ENCODE data around the gene PARD3. TPM values are rescaled to one million over a fixed set of nuclear protein-coding genes. Genes with fewer than 3 reads are reported as not detected.

The PARD3 gene
- polyA plus RNA-seq, 1 donor from 2014 or later, result 12.4 TPM

GRCh38 chr10:34759161-34759836 lies 55.8 kb downstream of the PARD3 start:
- H3K9me2 ChIP-seq (ENCODE audit: insufficient read depth, low read length), result no peaks in the 10 kb centered on the region
- no peaks in the 10 kb centered on the region for H4K20me1 ChIP-seq (ENCODE audit: insufficient read depth)
- TF ChIP-seq SMC3 (conservative IDR thresholded peaks at IDR 0.05; ENCODE audit: poor library complexity) (no peak), REST (IDR thresholded peaks at IDR 0.05; ENCODE audit: borderline replicate concordance) (no peak), RAD21 (conservative IDR thresholded peaks at IDR 0.05) (no peak), EP300 (conservative IDR thresholded peaks at IDR 0.05; ENCODE audit: poor library complexity, severe bottlenecking) (no peak), MXI1 (conservative IDR thresholded peaks at IDR 0.05; ENCODE audit: poor library complexity, severe bottlenecking) (no peak), TAF1 (IDR thresholded peaks at IDR 0.05; ENCODE audit: low read depth) (no peak), CTCF (IDR thresholded peaks at IDR 0.05; ENCODE audit: poor library complexity, severe bottlenecking) (no peak), POLR2AphosphoS5 (IDR thresholded peaks at IDR 0.05) (no peak), EZH2 (IDR thresholded peaks at IDR 0.05; ENCODE audit: borderline replicate concordance, insufficient read depth, low read length, poor library complexity, severe bottlenecking) (no peak)
- H3K9me3 ChIP-seq (ENCODE audit: low read length), result no peaks in the 10 kb centered on the region
- no peak overlapping the region for H3K4me3 ChIP-seq (ENCODE audit: low read length)
- H2AFZ ChIP-seq (ENCODE audit: low read depth, low read length), result no peak overlapping the region
- no peaks in the 10 kb centered on the region for H3F3A ChIP-seq (ENCODE audit: insufficient read depth, low read length, poor library complexity, severe bottlenecking)
- H3K36me3 ChIP-seq (ENCODE audit: insufficient read depth, low read length), result no peaks in the 10 kb centered on the region
- no peak overlapping the region for H3K27ac ChIP-seq (ENCODE audit: low read length)
- H3K27me3 ChIP-seq (ENCODE audit: insufficient read depth, low read depth, low read length), result no peaks in the 10 kb centered on the region
- no peak overlapping the region for H3K4me2 ChIP-seq (ENCODE audit: low read length)
- peaks cover 21% of the 10 kb centered on the region for H3K79me2 ChIP-seq (replicated peaks; ENCODE audit: insufficient read depth, low read length)
- H3K9ac ChIP-seq (ENCODE audit: low read length), result no peak overlapping the region

GRCh38 chr10:34758447-34758996 lies 56.6 kb downstream of the PARD3 start:
- H3F3A ChIP-seq (ENCODE audit: insufficient read depth, low read length, poor library complexity, severe bottlenecking), result no peaks in the 10 kb centered on the region
- H3K9me3 ChIP-seq (ENCODE audit: low read length), result no peaks in the 10 kb centered on the region
- H3K27ac ChIP-seq (ENCODE audit: low read length), result no peak overlapping the region
- no peaks in the 10 kb centered on the region for H3K27me3 ChIP-seq (ENCODE audit: insufficient read depth, low read depth, low read length)
- H3K36me3 ChIP-seq (ENCODE audit: insufficient read depth, low read length), result no peaks in the 10 kb centered on the region
- no peak overlapping the region for H3K4me3 ChIP-seq (ENCODE audit: low read length)
- no peak overlapping the region for H3K4me2 ChIP-seq (ENCODE audit: low read length)
- H2AFZ ChIP-seq (ENCODE audit: low read depth, low read length), result no peak overlapping the region
- TF ChIP-seq TAF1 (IDR thresholded peaks at IDR 0.05; ENCODE audit: low read depth) (no peak), EP300 (conservative IDR thresholded peaks at IDR 0.05; ENCODE audit: poor library complexity, severe bottlenecking) (no peak), REST (IDR thresholded peaks at IDR 0.05; ENCODE audit: borderline replicate concordance) (no peak), EZH2 (IDR thresholded peaks at IDR 0.05; ENCODE audit: borderline replicate concordance, insufficient read depth, low read length, poor library complexity, severe bottlenecking) (no peak), MXI1 (conservative IDR thresholded peaks at IDR 0.05; ENCODE audit: poor library complexity, severe bottlenecking) (no peak), CTCF (IDR thresholded peaks at IDR 0.05; ENCODE audit: poor library complexity, severe bottlenecking) (no peak), POLR2AphosphoS5 (IDR thresholded peaks at IDR 0.05) (no peak), SMC3 (conservative IDR thresholded peaks at IDR 0.05; ENCODE audit: poor library complexity) (no peak), RAD21 (conservative IDR thresholded peaks at IDR 0.05) (no peak)
- H4K20me1 ChIP-seq (ENCODE audit: insufficient read depth), result no peaks in the 10 kb centered on the region
- peaks cover 28% of the 10 kb centered on the region for H3K79me2 ChIP-seq (replicated peaks; ENCODE audit: insufficient read depth, low read length)
- no peak overlapping the region for H3K9ac ChIP-seq (ENCODE audit: low read length)
- H3K9me2 ChIP-seq (ENCODE audit: insufficient read depth, low read length), result no peaks in the 10 kb centered on the region
